HEK293 (cell line): ENCODE measurements around the gene TBC1D5.

Experiments
- ZBTB1 ChIP-seq: fragments of 450-650 bp; formaldehyde crosslinking; IDR thresholded peaks from 2 replicates; pipeline ENCODE4 v1.5.1; 2016; ENCODE audit warnings: missing biosample characterization, missing genetic modification characterization
- ZNF121 ChIP-seq: fragments of 450-650 bp; formaldehyde crosslinking; IDR thresholded peaks from 2 replicates; pipeline ENCODE4 v1.5.1; 2016; ENCODE audit warnings: missing biosample characterization, missing genetic modification characterization
- ZNF138 ChIP-seq: fragments of 450-650 bp; formaldehyde crosslinking; IDR thresholded peaks from 2 replicates; pipeline ENCODE4 v1.5.1; 2016; ENCODE audit warnings: missing biosample characterization, missing genetic modification characterization, borderline replicate concordance
- ZNF140 ChIP-seq: fragments of 450-650 bp; formaldehyde crosslinking; IDR thresholded peaks from 2 replicates; pipeline ENCODE4 v1.5.1; 2016; ENCODE audit warnings: missing biosample characterization, missing genetic modification characterization
- ZNF514 ChIP-seq: fragments of 450-650 bp; formaldehyde crosslinking; IDR thresholded peaks from 2 replicates; pipeline ENCODE4 v1.5.1; 2016; ENCODE audit warnings: missing biosample characterization, missing genetic modification characterization
- ZXDB ChIP-seq: fragments of 450-650 bp; formaldehyde crosslinking; IDR thresholded peaks from 2 replicates; pipeline ENCODE4 v1.5.1; 2016; ENCODE audit warnings: missing biosample characterization, missing genetic modification characterization
- TF ChIP-seq, protein P1 (sequence below): fragments of 450-650 bp; formaldehyde crosslinking; IDR thresholded peaks from 2 replicates; pipeline ENCODE4 v1.5.1; 2017; ENCODE audit warnings: missing biosample characterization, missing genetic modification characterization
- TF ChIP-seq, protein P2 (sequence below): fragments of 450-650 bp; formaldehyde crosslinking; IDR thresholded peaks from 2 replicates; pipeline ENCODE4 v1.5.1; 2016; ENCODE audit warnings: missing biosample characterization, missing genetic modification characterization
- TF ChIP-seq, protein P3 (sequence below): sonication (generic); formaldehyde crosslinking; IDR thresholded peaks from 2 replicates; pipeline ENCODE4 v1.8.1; 2022; ENCODE audit warnings: mild to moderate bottlenecking, moderate library complexity, missing genetic modification reagents

DNA sequence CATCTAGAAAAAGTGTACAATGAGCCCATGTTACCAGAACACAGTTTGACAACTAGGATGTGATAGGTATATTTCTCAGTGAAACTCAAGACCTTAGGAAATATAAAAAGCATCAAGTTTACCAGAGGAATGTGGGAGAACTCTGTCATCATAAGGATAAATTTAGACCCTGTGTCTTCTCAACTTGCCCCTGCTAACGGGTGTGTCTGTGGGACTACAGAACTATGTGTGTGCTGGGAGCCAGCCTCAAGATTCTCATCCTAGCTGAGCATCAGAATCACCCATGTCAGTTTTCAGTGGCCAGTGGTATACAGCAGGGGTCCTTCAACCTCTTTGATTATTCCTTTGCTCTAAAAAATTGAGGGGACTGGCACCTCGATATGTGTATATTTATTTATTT is 464.4 kb downstream of the TBC1D5 start:
- TF ChIP-seq ZNF140 (tag by site-specific recombination), result no peak
- TF ChIP-seq ZXDB (tag by site-specific recombination), result no peak
- no peak for TF ChIP-seq ZNF514 (tag by site-specific recombination)
- TF ChIP-seq ZNF121 (tag by site-specific recombination), result no peak
- TF ChIP-seq, protein P1, sequence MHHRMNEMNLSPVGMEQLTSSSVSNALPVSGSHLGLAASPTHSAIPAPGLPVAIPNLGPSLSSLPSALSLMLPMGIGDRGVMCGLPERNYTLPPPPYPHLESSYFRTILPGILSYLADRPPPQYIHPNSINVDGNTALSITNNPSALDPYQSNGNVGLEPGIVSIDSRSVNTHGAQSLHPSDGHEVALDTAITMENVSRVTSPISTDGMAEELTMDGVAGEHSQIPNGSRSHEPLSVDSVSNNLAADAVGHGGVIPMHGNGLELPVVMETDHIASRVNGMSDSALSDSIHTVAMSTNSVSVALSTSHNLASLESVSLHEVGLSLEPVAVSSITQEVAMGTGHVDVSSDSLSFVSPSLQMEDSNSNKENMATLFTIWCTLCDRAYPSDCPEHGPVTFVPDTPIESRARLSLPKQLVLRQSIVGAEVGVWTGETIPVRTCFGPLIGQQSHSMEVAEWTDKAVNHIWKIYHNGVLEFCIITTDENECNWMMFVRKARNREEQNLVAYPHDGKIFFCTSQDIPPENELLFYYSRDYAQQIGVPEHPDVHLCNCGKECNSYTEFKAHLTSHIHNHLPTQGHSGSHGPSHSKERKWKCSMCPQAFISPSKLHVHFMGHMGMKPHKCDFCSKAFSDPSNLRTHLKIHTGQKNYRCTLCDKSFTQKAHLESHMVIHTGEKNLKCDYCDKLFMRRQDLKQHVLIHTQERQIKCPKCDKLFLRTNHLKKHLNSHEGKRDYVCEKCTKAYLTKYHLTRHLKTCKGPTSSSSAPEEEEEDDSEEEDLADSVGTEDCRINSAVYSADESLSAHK (tag by site-specific recombination), result no peak
- TF ChIP-seq ZNF138, result no peak
- TF ChIP-seq, protein P2, sequence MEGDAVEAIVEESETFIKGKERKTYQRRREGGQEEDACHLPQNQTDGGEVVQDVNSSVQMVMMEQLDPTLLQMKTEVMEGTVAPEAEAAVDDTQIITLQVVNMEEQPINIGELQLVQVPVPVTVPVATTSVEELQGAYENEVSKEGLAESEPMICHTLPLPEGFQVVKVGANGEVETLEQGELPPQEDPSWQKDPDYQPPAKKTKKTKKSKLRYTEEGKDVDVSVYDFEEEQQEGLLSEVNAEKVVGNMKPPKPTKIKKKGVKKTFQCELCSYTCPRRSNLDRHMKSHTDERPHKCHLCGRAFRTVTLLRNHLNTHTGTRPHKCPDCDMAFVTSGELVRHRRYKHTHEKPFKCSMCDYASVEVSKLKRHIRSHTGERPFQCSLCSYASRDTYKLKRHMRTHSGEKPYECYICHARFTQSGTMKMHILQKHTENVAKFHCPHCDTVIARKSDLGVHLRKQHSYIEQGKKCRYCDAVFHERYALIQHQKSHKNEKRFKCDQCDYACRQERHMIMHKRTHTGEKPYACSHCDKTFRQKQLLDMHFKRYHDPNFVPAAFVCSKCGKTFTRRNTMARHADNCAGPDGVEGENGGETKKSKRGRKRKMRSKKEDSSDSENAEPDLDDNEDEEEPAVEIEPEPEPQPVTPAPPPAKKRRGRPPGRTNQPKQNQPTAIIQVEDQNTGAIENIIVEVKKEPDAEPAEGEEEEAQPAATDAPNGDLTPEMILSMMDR (tag by site-specific recombination), result no peak
- TF ChIP-seq, protein P3, sequence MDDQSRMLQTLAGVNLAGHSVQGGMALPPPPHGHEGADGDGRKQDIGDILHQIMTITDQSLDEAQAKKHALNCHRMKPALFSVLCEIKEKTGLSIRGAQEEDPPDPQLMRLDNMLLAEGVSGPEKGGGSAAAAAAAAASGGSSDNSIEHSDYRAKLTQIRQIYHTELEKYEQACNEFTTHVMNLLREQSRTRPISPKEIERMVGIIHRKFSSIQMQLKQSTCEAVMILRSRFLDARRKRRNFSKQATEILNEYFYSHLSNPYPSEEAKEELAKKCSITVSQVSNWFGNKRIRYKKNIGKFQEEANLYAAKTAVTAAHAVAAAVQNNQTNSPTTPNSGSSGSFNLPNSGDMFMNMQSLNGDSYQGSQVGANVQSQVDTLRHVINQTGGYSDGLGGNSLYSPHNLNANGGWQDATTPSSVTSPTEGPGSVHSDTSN (CRISPR knock-in tag), result no peak
- TF ChIP-seq ZBTB1 (tag by site-specific recombination), result no peak
